ENCODE measurements around the gene EDEM2.

The EDEM2 gene

DNA sequence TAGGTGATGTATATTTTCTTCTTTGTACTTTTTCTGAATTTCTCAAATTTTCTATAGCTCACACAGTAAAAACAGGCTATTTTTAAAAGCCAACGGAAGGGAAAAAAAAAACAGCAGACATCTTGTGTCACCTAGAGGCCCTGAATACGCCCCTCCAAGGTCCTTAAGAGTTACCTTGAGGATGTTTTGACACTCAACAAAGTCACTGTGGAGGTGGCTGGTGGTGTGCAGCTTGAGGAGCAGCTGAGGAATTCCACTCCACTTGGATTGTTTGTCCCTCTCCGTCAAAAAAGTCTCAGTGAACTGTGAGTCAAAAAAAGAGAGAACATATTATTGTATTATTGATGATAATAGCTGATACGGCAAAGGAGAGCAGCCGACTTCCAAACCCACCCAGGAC lies 69.3 kb downstream of the EDEM2 start:
- no peak for TF ChIP-seq FOXP2 (optimal IDR thresholded peaks at IDR 0.05; ENCODE audit: borderline replicate concordance, extremely low read depth, extremely low read length, insufficient read depth)
- TF ChIP-seq, protein P1, sequence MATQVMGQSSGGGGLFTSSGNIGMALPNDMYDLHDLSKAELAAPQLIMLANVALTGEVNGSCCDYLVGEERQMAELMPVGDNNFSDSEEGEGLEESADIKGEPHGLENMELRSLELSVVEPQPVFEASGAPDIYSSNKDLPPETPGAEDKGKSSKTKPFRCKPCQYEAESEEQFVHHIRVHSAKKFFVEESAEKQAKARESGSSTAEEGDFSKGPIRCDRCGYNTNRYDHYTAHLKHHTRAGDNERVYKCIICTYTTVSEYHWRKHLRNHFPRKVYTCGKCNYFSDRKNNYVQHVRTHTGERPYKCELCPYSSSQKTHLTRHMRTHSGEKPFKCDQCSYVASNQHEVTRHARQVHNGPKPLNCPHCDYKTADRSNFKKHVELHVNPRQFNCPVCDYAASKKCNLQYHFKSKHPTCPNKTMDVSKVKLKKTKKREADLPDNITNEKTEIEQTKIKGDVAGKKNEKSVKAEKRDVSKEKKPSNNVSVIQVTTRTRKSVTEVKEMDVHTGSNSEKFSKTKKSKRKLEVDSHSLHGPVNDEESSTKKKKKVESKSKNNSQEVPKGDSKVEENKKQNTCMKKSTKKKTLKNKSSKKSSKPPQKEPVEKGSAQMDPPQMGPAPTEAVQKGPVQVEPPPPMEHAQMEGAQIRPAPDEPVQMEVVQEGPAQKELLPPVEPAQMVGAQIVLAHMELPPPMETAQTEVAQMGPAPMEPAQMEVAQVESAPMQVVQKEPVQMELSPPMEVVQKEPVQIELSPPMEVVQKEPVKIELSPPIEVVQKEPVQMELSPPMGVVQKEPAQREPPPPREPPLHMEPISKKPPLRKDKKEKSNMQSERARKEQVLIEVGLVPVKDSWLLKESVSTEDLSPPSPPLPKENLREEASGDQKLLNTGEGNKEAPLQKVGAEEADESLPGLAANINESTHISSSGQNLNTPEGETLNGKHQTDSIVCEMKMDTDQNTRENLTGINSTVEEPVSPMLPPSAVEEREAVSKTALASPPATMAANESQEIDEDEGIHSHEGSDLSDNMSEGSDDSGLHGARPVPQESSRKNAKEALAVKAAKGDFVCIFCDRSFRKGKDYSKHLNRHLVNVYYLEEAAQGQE (IDR thresholded peaks at IDR 0.05; ENCODE audit: insufficient read depth in 1 of 2, low read depth in 2 of 2, low read length in 2 of 2), result no peak
- no peak for TF ChIP-seq POLR2AphosphoS5 (IDR thresholded peaks at IDR 0.05; ENCODE audit: low read depth, low read length)
- no peak for TF ChIP-seq TAF1 (IDR thresholded peaks at IDR 0.05; ENCODE audit: borderline replicate concordance, insufficient read depth, low read length)
- no peak for TF ChIP-seq SIN3A (IDR thresholded peaks at IDR 0.05; ENCODE audit: borderline replicate concordance, insufficient read depth, low read length)

DNA sequence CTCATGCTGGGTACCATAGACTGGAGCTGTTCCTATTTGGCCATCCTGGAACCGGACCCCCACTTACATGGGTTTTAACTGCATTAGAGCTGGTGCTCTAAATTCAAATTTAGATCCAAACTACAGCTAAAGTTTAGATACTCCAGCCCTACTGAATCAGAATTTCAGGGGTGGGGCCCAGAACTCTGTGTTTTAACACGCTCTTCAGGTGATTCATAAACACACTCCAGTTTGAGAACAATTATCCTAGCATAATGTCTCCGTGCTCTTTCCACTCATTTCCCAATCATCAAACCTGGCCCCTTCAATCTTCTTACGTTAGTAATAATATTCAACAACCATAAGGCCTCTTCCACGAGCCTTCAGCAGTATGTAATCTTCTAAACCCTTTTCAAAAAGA lies 69.8 kb downstream of the EDEM2 start:
- TF ChIP-seq FOXP2 (optimal IDR thresholded peaks at IDR 0.05; ENCODE audit: borderline replicate concordance, extremely low read depth, extremely low read length, insufficient read depth) (no peak), SIN3A (IDR thresholded peaks at IDR 0.05; ENCODE audit: borderline replicate concordance, insufficient read depth, low read length) (no peak), POLR2AphosphoS5 (IDR thresholded peaks at IDR 0.05; ENCODE audit: low read depth, low read length) (no peak), TAF1 (IDR thresholded peaks at IDR 0.05; ENCODE audit: borderline replicate concordance, insufficient read depth, low read length) (no peak)
- TF ChIP-seq, protein P1 (IDR thresholded peaks at IDR 0.05; ENCODE audit: insufficient read depth in 1 of 2, low read depth in 2 of 2, low read length in 2 of 2), result no peak

DNA sequence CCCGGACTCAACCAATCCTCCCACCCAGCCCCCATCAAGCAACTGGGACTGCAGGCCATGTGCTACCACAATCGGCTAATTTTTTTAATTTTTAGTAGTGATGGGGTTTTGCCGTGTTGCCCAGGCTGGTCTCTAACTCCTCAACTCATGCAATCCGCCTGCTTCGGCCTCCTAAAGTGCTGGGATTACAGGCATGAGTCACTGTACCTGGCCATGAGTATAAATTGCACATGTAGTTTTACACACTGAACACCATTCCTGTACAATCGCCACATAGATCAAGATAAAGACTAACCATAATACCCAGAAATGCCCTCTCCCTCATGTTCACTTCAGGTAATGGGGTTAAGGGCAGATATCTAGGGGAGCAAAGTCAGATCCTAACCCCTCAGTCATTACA lies 80.9 kb downstream of the EDEM2 start:
- TF ChIP-seq TAF1 (IDR thresholded peaks at IDR 0.05; ENCODE audit: borderline replicate concordance, insufficient read depth, low read length), result no peak
- TF ChIP-seq, protein P1 (IDR thresholded peaks at IDR 0.05; ENCODE audit: insufficient read depth in 1 of 2, low read depth in 2 of 2, low read length in 2 of 2), result no peak
- TF ChIP-seq FOXP2 (optimal IDR thresholded peaks at IDR 0.05; ENCODE audit: borderline replicate concordance, extremely low read depth, extremely low read length, insufficient read depth), result no peak
- no peak for TF ChIP-seq SIN3A (IDR thresholded peaks at IDR 0.05; ENCODE audit: borderline replicate concordance, insufficient read depth, low read length)
- no peak for TF ChIP-seq POLR2AphosphoS5 (IDR thresholded peaks at IDR 0.05; ENCODE audit: low read depth, low read length)
